PC-3 (cell line): ENCODE measurements around the gene NBDY. TPM values are rescaled to one million over a fixed set of nuclear protein-coding genes. Genes with fewer than 3 reads are reported as not detected.

Experiments used
- ATAC-seq: fragments of 200-7000 bp; cut with Tn5 transposase; 2 replicates; pipeline ENCODE4 v1.9.1; 2020; ENCODE audit warnings: mild to moderate bottlenecking, moderate library complexity
- BruUV-seq: library from RNA; stranded (reverse); fragments of 400-500 nt; replicated peaks from 2 replicates; lab custom pipeline; 2021; lab: Mats Ljungman, UMichigan
- CTCF ChIA-PET: fragments of 300-600 bp; sonication (Branson Sonifier 250); formaldehyde crosslinking; loops from one replicate; lab custom pipeline; 2022; ENCODE audit warnings: antibody characterized with exemption; lab: Charles Lee
- POLR2A ChIA-PET: fragments of 300-600 bp; sonication (Branson Sonifier 250); formaldehyde crosslinking; loops from one replicate; lab custom pipeline; 2022; ENCODE audit warnings: antibody characterized with exemption; ENCODE audit not compliant: unreplicated experiment; lab: Charles Lee
- DNase-seq: peaks from one replicate; pipeline ENCODE4 v3.0.0-alpha.2; 2015
- H2AFZ ChIP-seq: fragments of 300-600 bp; sonication (generic); 2 replicates; pipeline ENCODE4 v1.6.0; 2016; ENCODE audit warnings: antibody characterized with exemption, low read length
- H3F3A ChIP-seq: fragments of 300-600 bp; sonication (generic); one replicate; pipeline ENCODE4 v1.6.0; 2017; ENCODE audit warnings: antibody characterized with exemption, low read length, control low read depth, mild to moderate bottlenecking; ENCODE audit not compliant: unreplicated experiment
- H3K27ac ChIP-seq: fragments of 300-600 bp; sonication (generic); 2 replicates; pipeline ENCODE4 v1.5.1; 2016; ENCODE audit warnings: mild to moderate bottlenecking, low read length
- H3K27me3 ChIP-seq: fragments of 300-600 bp; sonication (generic); 2 replicates; pipeline ENCODE4 v1.6.1; 2016; ENCODE audit warnings: low read length, mixed read lengths
- H3K36me3 ChIP-seq: fragments of 300-600 bp; sonication (generic); 2 replicates; pipeline ENCODE4 v1.6.1; 2016; ENCODE audit warnings: low read depth, mixed run types, low read length, mixed read lengths
- H3K4me1 ChIP-seq: fragments of 300-600 bp; sonication (generic); 2 replicates; pipeline ENCODE4 v1.5.1; 2016; ENCODE audit warnings: low read length; ENCODE audit not compliant: insufficient read depth
- H3K4me2 ChIP-seq: fragments of 300-600 bp; sonication (generic); 2 replicates; pipeline ENCODE4 v1.6.0; 2016; ENCODE audit warnings: low read length
- H3K4me3 ChIP-seq: fragments of 300-600 bp; sonication (generic); 2 replicates; pipeline ENCODE4 v1.5.1; 2016; ENCODE audit warnings: mild to moderate bottlenecking, low read length, mixed read lengths
- H3K79me2 ChIP-seq: fragments of 300-600 bp; sonication (generic); 2 replicates; pipeline ENCODE4 v1.6.1; 2017; ENCODE audit warnings: low read length, mixed read lengths
- H3K9ac ChIP-seq: fragments of 300-600 bp; sonication (generic); 2 replicates; pipeline ENCODE4 v1.6.0; 2016; ENCODE audit warnings: mild to moderate bottlenecking, low read length
- H3K9me2 ChIP-seq: fragments of 300-600 bp; sonication (generic); replicated peaks from 2 replicates; pipeline ENCODE4 v1.6.1; 2016; ENCODE audit warnings: mixed run types, low read length, mixed read lengths
- H3K9me3 ChIP-seq: fragments of 300-600 bp; sonication (generic); 2 replicates; pipeline ENCODE4 v1.6.1; 2016; ENCODE audit warnings: low read length, mixed read lengths
- H4K20me1 ChIP-seq: fragments of 300-600 bp; sonication (generic); 2 replicates; pipeline ENCODE4 v1.6.1; 2016; ENCODE audit warnings: low read length, mixed read lengths
- CTCF ChIP-seq: fragments of 300-600 bp; sonication (generic); conservative IDR thresholded peaks from 2 replicates; pipeline ENCODE4 v1.5.1; 2017; ENCODE audit warnings: antibody characterized with exemption, low read depth, mild to moderate bottlenecking, low read length
- EZH2 ChIP-seq: fragments of 300-600 bp; sonication (generic); IDR thresholded peaks from one replicate; pipeline ENCODE4 v1.6.1; 2017; ENCODE audit warnings: antibody characterized with exemption, mild to moderate bottlenecking, low read length; ENCODE audit not compliant: unreplicated experiment
- EZH2phosphoT487 ChIP-seq: fragments of 300-600 bp; sonication (generic); IDR thresholded peaks from 2 replicates; pipeline ENCODE4 v1.6.1; 2018; ENCODE audit warnings: mild to moderate bottlenecking, antibody characterized with exemption, low read length, borderline replicate concordance
- intact Hi-C: fragments of 100-400 bp; cut with micrococcal nuclease; formaldehyde crosslinking; loops from 2 replicates; pipeline ENCODE4 v1.9.0; 2023
- total RNA-seq: library from RNA; depleted of rRNA; stranded (reverse); fragments of >200 nt; gene quantifications from 2 replicates; pipeline ENCODE4 v1.2.3, GENCODE V29; 2014

Gene NBDY
- total RNA-seq, 1 experiment from 2014 or later: 13.6 TPM

- Histone ChIP-seq H3K27me3 (no peaks in the 10 kb centered on the region), H3K9me2 (no peaks in the 10 kb centered on the region), H3K27ac (no peak overlapping the region), H3K79me2 (no peaks in the 10 kb centered on the region), H3K9ac (no peak overlapping the region), H3K4me3 (no peak overlapping the region), H4K20me1 (no peaks in the 10 kb centered on the region), H3K4me2 (no peak overlapping the region), H3K36me3 (no peaks in the 10 kb centered on the region), H2AFZ (no peak overlapping the region), H3F3A (no peaks in the 10 kb centered on the region), H3K9me3 (no peaks in the 10 kb centered on the region), H3K4me1 (no peaks in the 10 kb centered on the region; the same call in 1 of the 2 replicates)
- DNase-seq (no peak), ATAC-seq (no peak)
- POLR2A ChIA-PET: no interaction called here
- no TSS peak for BruUV-seq
- TF ChIP-seq CTCF (no peak), EZH2phosphoT487 (no peak), EZH2 (no peak)
- intact Hi-C loops: no loop called here
- CTCF ChIA-PET: no interaction called here
Observed at GRCh38 chrX:56795309-56795868, 66.3 kb downstream of the NBDY start.

GRCh38 chrX:56796641-56797395, 67.8 kb downstream of the NBDY start:
- DNase-seq (no peak), ATAC-seq (no peak)
- H3K9me2 ChIP-seq: no peaks in the 10 kb centered on the region
- H3K4me3 ChIP-seq: no peak overlapping the region
- ChIA-PET CTCF (no interaction called here), POLR2A (no interaction called here)
- no peaks in the 10 kb centered on the region for H3K36me3 ChIP-seq
- H3K4me1 ChIP-seq: no peaks in the 10 kb centered on the region; the same call in 1 of the 2 replicates
- H3K27ac ChIP-seq: no peak overlapping the region
- no peak overlapping the region for H2AFZ ChIP-seq
- no peaks in the 10 kb centered on the region for H3K27me3 ChIP-seq
- H3K9me3 ChIP-seq: no peaks in the 10 kb centered on the region
- no peaks in the 10 kb centered on the region for H4K20me1 ChIP-seq
- H3K9ac ChIP-seq: no peak overlapping the region
- BruUV-seq: no TSS peak
- intact Hi-C loops: no loop called here
- no peaks in the 10 kb centered on the region for H3F3A ChIP-seq
- no peak overlapping the region for H3K4me2 ChIP-seq
- H3K79me2 ChIP-seq: no peaks in the 10 kb centered on the region
- TF ChIP-seq EZH2phosphoT487: no peak
- no peak for TF ChIP-seq EZH2
- TF ChIP-seq CTCF: no peak
